Cardiac fibroblast (primary cell): ENCODE data around the gene XRCC5.

Experiments
- DNase-seq, 2 donors: peaks; one replicate each; pipeline versions ENCODE4 v3.0.0 to v3.0.0-alpha.2; 2010; ENCODE audit warnings: low read depth in 2 of 2
- H3K4me3 ChIP-seq, 2 donors: replicated peaks in 1 of 2; 1 replicate in 1 of 2; 2 replicates in 1 of 2; pipeline ENCODE4 v1.5.1; 2011; ENCODE audit warnings: low read depth in 2 of 2, low read length in 2 of 2, mild to moderate bottlenecking in 2 of 2, moderate library complexity in 1 of 2
- TF ChIP-seq, protein P1 (sequence below): IDR thresholded peaks from one replicate; pipeline ENCODE4 v1.5.1; 2011; ENCODE audit warnings: low read depth, mild to moderate bottlenecking, low read length, inconsistent platforms

Gene XRCC5

DNA sequence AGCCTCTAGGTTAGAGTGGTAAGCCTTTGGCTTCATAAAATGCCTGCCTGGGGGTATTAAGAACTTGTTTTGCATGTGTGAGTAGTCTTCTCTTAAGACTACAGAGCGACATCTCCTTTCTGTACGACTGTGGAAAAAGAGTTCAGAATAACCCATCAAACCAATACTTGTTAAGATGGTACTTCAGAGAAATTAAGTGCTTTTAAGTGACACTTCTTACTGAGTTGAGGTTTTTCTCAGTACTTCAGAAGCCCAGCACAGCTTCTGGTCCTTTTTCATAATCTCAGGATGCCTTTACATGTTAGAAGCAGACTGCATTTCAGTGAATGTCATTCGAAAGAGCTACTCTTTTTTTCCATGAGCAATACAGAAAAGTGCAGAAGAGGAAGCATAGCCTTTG is 10.8 kb downstream of the XRCC5 start:
- H3K4me3 ChIP-seq, result no peak overlapping the region
- TF ChIP-seq, protein P1, sequence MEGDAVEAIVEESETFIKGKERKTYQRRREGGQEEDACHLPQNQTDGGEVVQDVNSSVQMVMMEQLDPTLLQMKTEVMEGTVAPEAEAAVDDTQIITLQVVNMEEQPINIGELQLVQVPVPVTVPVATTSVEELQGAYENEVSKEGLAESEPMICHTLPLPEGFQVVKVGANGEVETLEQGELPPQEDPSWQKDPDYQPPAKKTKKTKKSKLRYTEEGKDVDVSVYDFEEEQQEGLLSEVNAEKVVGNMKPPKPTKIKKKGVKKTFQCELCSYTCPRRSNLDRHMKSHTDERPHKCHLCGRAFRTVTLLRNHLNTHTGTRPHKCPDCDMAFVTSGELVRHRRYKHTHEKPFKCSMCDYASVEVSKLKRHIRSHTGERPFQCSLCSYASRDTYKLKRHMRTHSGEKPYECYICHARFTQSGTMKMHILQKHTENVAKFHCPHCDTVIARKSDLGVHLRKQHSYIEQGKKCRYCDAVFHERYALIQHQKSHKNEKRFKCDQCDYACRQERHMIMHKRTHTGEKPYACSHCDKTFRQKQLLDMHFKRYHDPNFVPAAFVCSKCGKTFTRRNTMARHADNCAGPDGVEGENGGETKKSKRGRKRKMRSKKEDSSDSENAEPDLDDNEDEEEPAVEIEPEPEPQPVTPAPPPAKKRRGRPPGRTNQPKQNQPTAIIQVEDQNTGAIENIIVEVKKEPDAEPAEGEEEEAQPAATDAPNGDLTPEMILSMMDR, result no peak

DNA sequence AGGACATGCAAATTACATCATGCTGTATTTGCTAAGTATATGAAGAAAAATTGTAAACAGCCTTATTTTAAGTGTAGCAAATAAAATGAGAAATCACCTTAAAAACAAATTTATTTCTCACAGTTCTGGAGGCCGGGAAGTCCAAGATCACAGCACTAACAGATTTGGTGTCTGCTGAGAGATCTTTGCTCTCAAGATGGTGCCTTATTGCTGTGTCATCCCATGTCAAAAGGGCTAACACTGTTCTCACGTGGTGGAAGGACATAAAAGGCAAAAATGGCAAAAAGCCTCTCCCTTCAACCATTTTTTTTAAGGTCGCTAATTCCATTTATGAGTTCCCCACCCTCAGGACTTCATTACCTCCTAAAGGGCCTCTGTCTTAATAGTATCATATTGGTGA is 12.1 kb downstream of the XRCC5 start:
- H3K4me3 ChIP-seq, result no peak overlapping the region
- no peak for DNase-seq
- TF ChIP-seq, protein P1, result no peak

More for the DNA sequence above, 10.8 kb downstream of the XRCC5 start:
- no peak for DNase-seq

- no peak overlapping the region for H3K4me3 ChIP-seq
- TF ChIP-seq, protein P1, result no peak
- no peak for DNase-seq
Observed at GRCh38 chr2:216126943-216127342, 17.8 kb downstream of the XRCC5 start.

DNA sequence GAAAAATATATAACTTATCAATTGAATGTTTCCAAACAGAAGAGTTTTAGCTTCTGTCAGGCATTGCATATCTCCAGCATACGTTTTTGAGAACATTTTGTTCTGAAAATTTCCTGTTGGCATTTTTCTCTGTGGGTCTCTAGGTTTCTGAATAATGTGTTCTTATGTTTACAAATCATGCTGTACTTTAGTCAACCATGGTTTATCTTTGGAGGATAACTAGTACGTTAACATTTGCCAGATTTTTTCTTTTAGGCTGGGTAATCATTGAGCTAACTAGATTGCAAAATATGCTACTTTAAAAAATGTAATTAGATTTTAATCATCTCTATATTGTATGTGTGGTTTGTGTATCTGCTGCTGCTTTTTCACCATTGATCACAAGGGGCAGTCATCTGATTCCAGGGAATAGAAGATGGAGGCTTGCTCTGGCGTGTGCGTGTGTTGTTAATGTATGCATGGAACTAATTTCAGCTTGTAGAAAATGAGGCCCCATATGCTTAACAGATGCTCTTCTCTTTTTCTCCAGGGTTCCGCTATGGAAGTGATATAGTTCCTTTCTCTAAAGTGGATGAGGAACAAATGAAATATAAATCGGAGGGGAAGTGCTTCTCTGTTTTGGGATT is 21.3 kb downstream of the XRCC5 start:
- DNase-seq, result peak in 1 of 2 donors; percentile 58
- H3K4me3 ChIP-seq, result no peak overlapping the region
- TF ChIP-seq, protein P1, result no peak

DNA sequence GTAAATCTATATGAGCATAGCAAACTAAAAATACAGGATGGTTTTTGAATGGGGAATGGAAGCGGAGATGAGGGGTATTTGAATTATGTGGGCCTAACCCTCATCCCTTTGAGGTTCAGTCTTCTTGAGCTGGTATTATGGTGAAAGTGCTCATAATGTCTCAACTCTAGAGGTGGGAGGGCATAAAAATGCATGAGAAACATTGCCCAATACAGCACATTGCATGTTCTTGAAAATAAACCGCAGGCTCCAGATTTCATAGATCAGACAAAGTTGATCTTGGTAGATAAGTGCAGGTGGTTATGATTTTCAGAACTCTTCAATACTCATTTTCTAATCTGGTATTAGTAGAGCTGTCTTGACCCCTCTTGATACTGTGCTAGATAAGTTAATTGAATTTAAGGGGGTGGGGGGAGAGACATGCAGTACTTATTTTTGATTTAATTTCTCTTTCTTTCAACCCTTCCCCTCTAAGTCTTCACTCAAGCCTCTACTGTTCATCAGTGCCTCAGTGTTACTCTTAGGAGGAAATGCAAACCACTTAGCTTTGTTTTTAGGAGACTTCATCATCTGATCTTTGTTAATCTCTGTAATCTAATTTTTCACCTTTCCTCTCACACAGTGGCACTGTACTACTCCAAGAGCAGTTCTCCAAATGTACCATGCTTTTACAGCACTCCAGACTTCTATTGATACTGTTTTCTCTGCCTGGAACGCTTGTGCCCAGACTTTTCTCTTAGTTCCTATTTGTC is 22.2 kb downstream of the XRCC5 start:
- TF ChIP-seq, protein P1, result no peak
- no peak for DNase-seq
- no peak overlapping the region for H3K4me3 ChIP-seq

GRCh38 chr2:216132585-216132984 is 23.4 kb downstream of the XRCC5 start:
- TF ChIP-seq, protein P1, result no peak
- H3K4me3 ChIP-seq, result no peak overlapping the region
- no peak for DNase-seq
